Thyroid gland (tissue), 4 donors: ENCODE data around the gene CFAP58.

Source experiments
- POLR2A ChIP-seq, 2 donors: fragments of 450-650 bp; IDR thresholded peaks; one replicate each; pipeline ENCODE4 v1.6.1; 2017; ENCODE audit warnings: antibody characterized with exemption in 2 of 2, mild to moderate bottlenecking in 2 of 2, moderate library complexity in 1 of 2
- TF ChIP-seq, protein P1 (sequence below), 6 experiments: fragments of 200-600 bp in 3 of 6; fragments of 450-650 bp in 3 of 6; sonication (generic) in 3 of 6; IDR thresholded peaks; one replicate each; pipeline ENCODE4 v1.5.1; 2016 to 2019; ENCODE audit warnings: antibody characterized with exemption in 6 of 6, mild to moderate bottlenecking in 2 of 6, inconsistent platforms in 1 of 6, moderate library complexity in 1 of 6

DNA sequence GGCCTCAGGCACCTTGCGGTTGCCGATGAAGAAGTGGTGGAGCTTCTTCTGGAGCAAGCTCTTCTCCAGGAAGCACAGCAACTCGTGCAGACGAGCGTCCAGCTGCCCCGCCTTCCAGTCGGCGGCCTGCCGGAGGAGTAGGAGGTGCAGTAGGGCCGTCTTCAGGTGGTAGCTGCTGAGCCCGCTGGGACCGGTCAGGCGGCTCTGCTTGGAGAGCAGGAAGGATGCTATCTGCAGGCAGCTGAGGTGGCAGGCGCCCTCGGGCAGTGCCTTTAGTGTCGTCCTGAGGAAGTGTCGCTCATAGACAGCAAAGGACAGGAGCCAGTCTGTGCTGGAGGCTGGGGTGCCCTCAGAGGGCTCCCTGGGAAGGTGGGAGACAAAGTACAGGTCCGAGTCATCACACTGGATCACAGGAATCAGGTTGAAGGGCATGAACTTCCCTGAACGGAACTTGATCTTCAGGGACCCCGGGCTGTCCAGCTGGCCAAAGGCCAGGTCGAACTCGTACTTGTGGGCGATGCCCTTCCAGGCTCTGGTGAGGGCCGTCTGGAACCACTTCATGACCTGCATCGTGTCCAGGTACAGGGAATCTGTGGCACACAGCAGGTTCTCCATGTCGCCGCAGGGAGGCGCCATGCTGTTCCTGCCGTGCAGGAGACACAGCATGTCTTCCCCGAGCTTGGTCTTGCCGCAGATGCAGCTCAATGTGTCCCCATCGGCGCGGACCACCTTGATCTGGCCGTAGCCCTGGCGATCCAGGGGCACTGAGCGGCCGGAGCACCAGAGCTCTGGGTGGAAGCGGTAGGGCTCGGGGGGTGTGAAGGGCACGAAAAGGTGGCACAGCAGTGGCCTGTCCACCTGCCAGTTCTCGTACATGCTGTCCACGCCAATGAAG, 38.8 kb upstream of the CFAP58 start:
- TF ChIP-seq, protein P1, sequence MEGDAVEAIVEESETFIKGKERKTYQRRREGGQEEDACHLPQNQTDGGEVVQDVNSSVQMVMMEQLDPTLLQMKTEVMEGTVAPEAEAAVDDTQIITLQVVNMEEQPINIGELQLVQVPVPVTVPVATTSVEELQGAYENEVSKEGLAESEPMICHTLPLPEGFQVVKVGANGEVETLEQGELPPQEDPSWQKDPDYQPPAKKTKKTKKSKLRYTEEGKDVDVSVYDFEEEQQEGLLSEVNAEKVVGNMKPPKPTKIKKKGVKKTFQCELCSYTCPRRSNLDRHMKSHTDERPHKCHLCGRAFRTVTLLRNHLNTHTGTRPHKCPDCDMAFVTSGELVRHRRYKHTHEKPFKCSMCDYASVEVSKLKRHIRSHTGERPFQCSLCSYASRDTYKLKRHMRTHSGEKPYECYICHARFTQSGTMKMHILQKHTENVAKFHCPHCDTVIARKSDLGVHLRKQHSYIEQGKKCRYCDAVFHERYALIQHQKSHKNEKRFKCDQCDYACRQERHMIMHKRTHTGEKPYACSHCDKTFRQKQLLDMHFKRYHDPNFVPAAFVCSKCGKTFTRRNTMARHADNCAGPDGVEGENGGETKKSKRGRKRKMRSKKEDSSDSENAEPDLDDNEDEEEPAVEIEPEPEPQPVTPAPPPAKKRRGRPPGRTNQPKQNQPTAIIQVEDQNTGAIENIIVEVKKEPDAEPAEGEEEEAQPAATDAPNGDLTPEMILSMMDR (IDR thresholded peaks at IDR 0.05): no peak
- no peak for TF ChIP-seq POLR2A (IDR thresholded peaks at IDR 0.05)
